GM18867 (cell line): ENCODE results near the gene PAPPA.

Experiments used
- ATAC-seq: cut with Tn5 transposase; IDR thresholded peaks from one replicate; pipeline ENCODE4 v1.9.1; 2021; ENCODE audit warnings: mild to moderate bottlenecking, moderate library complexity; ENCODE audit not compliant: unreplicated experiment

Gene PAPPA

DNA sequence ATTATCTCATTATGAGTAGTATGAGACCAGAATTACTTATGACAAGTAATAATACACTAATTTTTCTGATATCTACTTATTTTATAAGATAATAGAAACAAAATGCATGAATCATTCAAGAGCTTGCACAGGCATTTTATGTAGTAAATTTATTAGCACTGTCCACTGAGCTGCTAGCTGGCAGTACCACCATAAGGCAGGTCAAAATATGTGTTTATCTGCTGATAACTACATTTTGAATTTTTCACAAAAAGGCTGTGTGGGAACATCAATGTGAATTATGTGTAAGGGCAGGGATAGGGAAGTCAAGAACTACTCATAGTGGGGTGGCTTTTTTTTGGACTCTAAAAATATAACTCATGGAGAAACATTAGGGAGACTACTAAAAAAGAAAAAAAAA lies 249.6 kb downstream of the PAPPA start:
- no peak for ATAC-seq

DNA sequence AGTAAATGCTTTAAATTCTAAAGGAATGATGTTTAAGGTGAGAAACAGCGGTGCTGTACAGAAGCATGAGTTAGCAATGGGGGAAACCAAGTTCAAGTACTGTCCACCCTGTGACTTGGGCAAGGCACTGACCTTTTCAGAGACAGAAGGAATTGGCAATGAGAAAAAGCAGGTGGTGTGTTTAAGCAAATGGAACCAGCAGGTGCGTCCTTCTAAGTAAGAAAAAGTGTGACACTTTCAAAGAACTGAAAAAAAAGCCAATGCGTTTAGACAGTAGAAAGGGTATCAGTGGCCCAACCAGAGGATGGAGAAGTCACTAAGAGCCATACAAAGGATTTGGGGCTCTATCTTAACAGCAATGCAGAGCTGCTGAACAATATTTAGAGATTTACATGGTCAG lies 250.6 kb downstream of the PAPPA start:
- ATAC-seq, result no peak

DNA sequence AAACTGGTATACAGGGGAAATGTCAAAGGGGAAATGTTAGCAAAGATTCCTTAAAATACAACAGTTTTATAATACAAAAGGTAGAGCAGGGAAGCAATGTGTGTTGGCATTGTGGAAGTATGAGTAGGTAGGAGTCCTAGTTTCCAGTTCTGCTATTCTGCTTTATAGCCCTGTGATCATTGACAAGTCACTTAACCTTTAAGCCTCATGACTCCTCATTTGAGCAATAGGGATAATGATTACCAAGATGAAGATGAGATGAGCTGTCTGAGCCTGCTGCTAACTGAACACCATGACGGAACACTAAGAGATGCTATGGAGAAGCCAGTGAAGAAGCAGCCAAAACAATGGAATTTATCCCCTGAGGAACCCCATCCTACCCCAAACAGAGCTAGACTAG lies 251.7 kb downstream of the PAPPA start:
- ATAC-seq, result no peak

DNA sequence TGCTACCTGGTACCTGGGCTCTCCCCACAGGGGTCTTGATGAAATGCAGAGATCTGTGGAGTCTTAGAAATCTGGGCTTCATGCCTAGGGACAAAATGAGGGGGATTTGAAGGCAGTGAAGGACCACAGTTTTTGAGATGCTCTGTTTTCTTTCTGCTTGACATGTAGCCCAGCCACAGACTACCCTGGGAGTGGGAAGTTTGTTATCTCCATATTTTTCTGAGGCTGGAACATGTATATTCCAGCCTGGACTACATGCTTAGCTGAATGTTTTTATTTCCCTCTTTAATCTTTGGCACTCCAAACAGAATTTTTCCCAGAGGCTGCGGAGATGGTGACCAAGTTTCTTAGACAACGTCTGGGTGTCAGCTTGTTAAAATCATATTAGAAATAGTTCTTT lies 252.9 kb downstream of the PAPPA start:
- no peak for ATAC-seq

DNA sequence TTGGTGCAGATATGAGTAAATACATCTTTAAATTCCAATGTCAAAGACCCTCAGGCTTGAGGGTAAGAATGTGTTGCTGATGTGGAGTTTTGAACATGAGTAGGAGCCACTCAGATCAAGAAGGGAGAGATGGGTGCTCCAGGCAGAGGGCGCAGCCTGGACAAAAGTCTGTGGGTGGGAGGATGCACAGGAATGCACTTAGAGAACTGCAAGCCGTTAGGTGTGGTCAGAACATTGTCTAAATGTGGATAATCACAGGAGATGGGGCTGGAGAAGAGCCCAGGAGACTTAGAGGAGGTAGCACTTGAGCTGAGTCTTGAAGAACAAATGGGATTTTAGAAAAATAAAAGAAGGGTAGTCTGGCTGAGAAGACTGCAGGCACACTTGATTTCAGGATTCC lies 255.5 kb downstream of the PAPPA start:
- no peak for ATAC-seq

DNA sequence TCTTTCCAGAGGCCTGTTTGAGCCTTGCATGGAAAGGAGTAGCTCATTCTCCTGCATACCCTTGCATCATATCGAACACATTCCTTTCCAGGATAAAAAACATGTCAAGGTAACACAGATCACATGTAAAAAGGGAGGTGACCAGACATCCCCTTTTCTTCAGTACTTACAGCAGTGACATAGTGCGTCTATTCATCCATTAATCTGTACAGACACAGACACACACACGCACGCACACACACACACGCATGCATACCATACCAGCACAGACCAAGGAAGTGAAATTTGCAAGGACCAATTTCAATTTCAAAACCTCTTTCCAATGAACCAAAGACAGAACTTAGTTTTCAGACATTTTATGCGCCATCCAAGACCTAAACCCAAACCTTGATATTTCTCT lies 256.0 kb downstream of the PAPPA start:
- ATAC-seq, result no peak

DNA sequence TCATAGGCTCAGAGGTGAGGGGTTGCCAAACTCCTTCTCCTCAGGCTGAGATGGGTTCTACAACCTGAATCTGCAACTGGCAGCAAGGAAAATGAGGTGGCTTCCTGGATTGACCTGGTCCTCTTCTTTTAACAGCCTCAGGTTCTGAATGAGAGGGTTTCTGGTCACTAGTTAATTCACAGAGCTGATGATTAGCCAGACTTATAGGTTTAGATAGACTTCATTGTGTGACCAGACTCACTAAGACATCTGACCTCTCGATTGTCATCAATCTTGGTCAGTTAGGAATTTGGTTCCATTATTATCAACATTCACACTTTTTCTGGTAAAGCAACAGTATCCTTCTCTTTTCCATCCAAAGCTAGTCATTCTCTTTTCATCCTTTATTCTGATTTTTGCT lies 257.9 kb downstream of the PAPPA start:
- ATAC-seq, result no peak

DNA sequence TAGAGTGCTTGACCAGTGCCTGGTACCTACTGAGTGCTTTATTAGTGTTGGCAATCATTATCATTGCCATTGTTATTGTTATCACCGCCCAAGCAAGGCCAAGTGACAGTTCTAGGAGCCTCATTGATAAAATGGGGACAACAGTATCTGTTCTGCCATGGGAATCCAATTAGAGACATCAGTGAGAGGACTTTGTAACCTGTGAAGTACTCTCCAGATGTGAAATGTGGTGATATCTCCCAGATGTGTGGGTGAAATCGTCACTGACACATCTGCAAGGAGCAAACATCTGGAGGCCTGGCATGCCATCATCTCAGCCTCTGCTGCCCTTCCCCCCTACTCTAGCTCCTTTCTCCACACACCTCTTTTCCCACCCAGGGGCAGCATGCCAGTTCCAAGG lies 260.8 kb downstream of the PAPPA start:
- no peak for ATAC-seq

DNA sequence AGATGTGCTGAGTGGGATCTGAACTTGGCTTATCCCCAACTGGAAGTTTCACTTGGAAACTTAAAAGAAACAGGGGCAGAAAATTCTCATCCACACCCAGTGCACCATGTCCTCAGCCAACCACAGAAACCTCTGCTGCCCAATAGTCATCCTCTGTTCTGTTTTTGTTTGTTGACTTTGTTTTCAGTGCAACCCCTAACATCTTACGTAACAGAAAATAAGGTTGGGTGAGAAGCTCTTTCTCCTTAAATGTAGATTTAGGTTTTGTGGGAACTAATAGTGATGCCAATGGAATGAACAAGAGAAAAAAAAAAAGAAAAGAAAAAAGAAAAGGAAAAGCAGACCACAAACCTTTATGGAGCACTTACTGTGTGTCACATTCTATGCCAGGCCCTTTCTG lies 262.8 kb downstream of the PAPPA start:
- no peak for ATAC-seq

DNA sequence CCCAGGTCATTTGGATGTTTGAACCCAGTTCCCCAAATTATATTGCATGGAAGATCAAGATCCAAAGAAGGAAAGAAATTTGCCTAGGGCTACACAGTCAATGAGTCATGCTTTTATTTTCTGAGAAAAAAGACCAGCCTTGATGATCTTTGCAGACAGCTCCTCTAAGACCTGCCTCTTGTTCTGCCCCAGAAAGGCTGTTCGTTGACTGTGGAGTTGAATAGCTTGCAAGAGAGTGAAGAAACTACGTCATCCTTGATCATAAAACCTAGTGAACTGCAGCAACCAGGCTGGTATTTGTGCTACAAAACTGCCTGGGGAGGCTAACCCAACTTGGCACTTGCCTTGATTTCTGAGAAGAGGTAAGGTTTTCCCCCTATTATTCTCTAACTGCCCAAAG lies 263.9 kb downstream of the PAPPA start:
- no peak for ATAC-seq

DNA sequence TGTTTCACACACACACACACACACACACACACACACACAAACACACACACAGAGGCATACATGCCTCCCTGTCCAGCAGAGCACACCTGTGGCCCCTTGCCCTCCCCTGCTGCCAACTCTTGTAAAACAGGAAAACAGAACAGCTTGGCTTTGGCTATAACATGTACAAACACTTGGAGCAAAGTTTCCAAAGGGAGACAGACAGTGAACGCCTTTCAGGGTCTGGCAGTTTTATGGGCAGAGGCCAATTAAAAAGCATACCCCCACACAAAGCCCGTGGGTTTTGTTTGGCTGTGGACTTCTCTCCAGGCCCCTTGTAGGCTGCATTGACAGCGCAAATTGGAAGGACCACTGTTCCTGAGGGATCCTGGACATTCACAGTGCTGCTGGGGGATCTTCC lies 265.6 kb downstream of the PAPPA start:
- no peak for ATAC-seq

DNA sequence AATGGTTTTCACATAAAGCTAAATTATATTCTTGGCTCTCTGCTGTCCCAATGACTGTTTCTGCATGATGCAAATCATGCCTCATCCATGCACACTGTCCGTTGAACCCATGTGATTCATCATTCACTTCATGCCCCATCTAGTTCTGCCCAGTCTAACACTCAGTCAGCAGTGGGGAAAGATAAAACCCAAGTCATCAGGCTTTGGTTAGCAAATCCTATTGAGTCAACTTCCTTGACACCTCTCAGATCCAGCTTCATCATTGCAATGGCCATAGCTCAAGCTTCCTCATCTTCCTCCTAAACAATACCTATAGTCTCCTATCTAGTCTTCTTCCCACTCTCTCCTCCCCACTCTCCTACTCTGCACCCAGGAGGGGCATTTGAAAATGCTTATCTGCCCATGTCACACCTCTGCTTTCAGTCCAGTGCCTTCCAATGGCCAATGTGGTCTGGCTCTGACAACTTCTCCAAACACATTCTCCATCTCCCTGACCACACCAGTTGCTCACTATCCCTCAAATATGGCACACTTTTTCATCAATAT lies 267.5 kb downstream of the PAPPA start:
- ATAC-seq, result no peak

DNA sequence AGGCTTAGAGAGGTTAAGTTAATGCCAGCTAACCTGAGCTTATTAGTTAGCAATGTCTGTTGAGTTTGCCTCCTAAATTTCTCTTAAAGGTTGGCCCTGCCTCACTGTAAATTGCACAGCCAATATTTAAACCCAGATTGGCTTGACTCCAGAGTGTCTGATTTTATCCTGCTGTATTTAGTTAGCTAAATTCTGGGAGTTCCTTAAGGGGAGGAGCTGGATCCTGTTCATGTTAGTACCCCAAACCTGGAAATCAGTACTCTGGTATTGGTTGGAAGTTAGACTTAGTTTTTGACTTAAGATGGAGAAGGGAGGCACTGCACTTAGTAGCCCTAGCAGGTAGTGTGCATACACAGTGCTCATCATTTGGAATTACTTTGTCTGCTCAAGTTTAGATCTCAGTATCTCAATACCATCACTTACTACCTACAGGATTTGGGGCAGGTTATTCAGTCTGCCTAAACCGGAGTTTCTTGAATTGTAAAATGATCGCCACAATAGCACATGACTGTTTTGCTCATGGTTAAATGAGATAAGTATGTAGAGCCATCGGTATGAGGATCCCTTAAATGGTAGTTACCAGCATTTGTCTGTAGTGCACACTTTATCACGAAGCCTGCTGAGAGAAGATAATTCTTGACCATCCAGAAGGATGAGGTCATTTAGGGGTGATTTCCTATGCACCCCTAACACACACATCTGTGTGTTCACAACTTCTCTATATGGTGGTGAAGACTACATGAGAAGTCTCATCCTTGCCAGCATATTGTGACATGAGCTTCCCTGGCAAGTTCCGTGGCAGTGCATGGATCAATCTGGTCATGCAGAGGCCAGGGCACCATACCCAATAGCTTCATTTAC lies 268.8 kb downstream of the PAPPA start:
- no peak for ATAC-seq

DNA sequence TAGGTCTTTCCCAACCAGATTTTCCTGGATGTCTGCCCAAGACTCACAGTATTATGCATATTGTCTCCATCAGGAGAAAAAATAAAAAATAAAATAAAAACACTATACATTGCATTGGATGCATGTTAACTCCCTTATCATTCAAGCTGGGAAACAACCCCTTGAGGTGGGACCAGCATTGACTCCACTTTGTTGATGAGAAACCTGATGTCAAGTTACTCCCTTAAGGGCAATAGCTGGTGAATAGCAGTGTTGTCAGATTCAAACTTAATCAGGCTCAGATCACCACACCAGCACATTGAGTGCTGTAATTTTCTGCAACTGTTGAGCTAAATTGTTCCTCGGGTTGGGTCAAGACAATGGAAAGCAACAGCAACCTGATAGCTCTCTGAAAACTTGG lies 269.6 kb downstream of the PAPPA start:
- ATAC-seq, result no peak

DNA sequence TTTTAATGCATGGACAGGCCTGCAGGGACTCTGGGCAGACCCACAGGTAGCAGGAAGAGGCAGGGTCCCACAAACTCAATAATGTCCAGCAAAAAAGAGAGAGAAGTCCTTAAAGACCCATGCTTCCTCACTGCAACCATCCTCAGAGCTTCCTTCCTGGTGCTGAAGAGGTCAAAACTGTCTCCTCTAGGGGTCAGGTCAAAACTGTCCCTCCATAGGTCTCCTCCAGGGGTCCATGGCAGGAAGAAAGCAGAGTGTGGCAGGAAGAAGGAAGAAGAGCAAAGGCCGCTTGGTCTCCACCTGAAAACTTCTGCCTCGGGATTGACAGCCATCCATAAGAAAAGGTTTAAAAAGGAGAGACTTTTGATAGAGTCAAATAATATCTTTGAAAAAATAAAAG lies 271.7 kb downstream of the PAPPA start:
- ATAC-seq, result no peak

DNA sequence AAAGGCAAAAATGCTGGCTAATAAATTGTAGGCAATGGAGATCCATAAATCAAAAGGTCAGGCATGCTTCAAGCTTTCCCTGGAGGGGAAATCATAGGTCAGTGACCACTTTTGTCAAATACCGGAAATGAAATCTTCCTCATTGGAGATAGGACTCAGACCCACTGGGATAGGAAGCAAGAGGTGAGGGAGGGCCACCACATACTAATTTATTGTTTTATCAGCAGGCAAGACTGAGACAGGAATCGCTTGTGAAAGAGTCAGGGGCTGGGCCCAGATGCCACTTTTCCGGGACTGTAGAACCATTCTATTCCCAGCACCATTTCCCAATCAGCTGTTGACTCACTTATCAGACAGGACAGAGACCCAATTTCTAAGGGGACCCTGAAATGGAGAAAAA lies 277.3 kb downstream of the PAPPA start:
- ATAC-seq, result no peak

DNA sequence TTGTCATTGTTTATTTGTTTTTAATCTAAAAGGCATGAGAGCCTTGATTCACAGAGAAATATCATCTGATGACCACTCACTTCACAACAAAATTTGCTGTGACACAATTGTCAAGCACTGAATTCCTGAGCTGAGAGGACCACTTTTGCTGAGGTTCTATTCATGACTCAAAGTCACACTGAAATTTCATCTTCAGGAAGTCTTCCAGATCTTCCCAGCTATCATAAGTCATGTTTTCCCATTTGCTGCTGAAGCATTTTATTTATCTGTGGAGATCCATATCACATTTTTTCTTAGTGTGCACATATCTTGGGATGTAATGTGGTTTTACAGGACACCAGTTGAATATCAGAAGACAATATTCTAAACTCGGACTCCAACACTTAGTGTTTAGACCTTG lies 278.5 kb downstream of the PAPPA start:
- ATAC-seq, result no peak

DNA sequence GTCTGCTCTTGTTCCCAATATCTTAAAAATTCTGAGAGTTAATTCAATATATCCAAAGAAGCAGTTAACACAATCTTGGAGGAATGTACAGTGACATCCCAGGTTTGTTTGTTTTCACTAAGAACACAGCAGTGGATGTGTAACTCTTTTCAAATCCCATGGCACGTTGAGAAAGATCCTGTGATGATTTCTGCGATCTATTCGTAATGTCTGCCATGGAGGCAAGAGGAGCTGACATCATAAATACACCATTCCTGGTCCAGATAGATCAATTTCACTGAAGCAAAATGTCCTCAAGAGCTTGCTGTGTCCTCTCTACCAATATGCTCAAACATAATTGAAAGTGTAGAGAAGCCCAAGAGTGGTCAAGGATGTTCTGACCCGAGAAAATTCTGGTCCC lies 280.7 kb downstream of the PAPPA start:
- ATAC-seq, result no peak

DNA sequence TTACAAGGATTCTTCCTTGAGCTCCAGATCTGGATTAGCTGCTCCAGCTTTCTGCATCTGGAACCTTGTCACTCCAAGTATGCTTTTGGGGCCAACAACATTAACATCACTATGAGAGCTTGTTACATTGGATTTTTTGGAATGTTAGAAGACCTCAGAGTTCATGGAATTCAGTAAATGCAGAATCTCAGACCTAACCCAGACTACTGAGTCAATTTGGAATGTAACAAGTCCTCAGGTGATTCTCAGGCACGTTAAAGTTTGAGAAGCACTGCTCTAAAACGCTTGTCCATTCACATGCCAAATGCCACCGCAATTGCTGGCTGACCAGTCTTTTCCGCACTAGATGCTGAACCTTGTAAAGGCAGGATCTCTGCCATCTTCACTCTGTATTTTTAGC lies 282.1 kb downstream of the PAPPA start:
- no peak for ATAC-seq

DNA sequence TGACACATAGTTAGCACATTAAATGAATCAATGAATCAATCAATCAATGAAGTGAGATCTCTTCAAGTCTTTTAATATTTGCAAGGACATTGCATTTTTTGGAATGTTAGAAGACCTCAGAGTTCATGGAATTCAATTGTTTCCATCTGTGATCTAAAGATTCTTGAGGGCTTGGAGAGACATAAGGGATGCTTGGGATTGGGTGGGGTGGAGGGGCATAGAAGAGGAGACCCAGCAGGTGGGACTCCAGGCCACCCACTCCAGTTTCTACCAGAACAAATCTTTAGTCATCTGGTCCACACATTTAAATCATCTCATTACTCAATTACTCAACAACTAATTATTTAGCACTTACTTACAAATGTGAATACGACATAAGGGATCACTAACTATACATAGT lies 282.5 kb downstream of the PAPPA start:
- no peak for ATAC-seq

DNA sequence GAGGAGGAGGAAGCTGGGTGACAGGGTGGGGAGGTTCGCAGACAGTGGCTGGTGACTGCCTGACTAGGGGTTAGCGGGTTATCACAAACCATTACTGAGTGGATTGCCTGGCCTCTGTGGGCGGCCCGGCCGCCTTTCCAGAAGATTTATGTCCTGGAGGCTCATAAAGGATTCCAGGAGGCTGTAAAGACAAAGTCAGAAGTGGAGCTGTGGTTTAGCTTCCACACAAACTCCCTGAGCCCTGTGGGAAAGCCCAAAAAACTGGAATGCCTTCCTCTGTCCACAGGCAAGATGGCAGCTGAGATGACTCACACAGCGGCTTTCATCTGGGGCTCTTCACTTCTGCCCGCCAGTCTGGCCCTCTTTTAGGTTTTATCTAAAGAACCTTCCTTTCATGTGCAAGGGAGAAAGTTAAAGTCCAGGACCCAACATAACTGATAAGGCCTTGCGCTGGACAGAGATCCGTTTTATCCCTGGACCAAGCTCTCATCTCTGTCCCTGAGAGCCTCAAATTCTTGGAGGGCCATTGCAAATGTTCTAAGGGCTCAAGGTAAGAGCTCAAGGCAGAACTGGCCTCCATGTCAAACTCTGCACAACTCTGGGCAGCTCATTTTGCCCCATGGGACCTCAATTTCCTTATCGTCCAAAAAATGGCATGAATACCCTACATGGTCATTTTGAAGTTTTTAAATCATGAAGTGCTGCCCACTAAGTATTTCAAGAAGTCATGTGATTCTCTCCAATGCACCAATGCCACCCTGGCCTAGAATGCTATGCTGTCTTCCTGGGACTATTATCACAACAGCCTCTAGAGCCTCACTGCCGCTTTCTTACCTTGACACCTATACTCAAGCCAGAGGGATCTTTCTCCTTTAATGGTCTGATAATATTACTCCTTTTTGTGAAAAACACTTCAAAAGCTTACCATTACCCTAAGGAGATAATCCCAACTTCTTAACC lies 284.1 kb downstream of the PAPPA start:
- ATAC-seq, result no peak

DNA sequence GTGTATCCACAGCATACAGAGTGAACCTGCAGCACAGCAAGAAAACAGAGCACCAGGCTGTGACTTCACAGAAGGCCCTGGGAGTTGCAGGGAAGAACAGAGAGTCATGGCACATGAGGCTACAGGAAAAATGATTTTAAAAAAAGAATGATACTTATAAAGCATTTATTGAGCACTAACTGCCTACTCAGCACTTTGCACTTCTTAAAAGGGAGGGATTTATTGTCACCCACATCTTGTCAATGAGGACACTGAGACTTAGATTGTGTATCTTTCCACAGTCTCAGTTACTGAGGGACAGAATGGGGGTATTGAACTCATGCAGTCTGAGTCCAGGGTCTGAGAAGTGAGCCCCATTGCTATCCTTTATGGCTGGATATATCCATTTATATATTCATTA lies 288.9 kb downstream of the PAPPA start:
- no peak for ATAC-seq
